Kasumi-1 (cell line): ENCODE data around the gene STAU1.
"Not testable (repeated sequence)": the region's sequence is repeated elsewhere in the genome, so short reads cannot be mapped to it uniquely, and the experiment has no call there.

ENCODE experiments used
- DNase-seq, 2 experiments: peaks; one replicate each; lab custom pipeline; 2025; lab: John Stamatoyannopoulos, UW

STAU1 gene, protein sequence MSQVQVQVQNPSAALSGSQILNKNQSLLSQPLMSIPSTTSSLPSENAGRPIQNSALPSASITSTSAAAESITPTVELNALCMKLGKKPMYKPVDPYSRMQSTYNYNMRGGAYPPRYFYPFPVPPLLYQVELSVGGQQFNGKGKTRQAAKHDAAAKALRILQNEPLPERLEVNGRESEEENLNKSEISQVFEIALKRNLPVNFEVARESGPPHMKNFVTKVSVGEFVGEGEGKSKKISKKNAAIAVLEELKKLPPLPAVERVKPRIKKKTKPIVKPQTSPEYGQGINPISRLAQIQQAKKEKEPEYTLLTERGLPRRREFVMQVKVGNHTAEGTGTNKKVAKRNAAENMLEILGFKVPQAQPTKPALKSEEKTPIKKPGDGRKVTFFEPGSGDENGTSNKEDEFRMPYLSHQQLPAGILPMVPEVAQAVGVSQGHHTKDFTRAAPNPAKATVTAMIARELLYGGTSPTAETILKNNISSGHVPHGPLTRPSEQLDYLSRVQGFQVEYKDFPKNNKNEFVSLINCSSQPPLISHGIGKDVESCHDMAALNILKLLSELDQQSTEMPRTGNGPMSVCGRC

DNA sequence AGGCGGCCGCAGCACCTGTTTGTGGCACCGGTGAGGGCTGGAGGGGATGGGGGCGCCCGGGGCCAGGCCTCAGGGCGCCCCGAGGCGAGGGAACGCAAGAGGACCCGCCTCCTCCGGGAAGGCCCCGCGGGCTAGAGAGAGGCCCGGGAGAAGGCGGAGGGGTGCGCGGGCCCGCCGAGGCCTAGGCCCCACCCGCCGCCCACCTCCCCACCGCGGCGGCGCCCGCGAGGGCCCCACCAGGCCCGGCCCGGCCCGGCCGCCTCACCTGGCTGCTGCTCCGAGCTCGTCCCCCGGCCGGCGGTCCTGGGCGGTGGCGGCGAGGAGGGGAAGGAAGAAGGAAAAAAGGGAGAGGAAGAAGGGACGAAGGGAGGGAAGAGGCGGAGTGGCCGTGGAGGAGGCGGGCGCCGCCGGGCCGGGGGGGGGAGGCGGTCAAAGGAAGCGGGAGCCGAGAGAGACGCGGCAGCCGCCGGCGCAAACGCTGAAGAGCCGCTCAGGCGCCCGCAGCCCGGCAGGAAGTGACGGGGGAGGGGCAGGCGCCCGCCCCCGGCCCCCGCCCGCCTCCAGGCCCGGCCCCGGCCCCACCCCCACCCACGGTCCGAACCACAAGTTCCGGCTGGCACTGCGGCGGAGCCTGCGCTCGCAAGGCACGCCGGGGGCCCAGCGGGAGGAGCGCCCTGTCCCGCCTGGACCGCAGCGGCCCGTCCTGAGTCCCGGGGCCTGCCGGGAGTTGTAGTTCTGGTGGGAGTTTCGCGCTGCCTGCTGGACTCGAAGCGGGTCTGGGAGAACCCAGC lies at the start of gene STAU1:
TSS of gene STAU1 (minus strand) at position 484 of the 791 bp plus-strand sequence. CDS start 22,133 bp downstream, outside the sequence.
- peak; percentile 85 to 92 for DNase-seq

DNA sequence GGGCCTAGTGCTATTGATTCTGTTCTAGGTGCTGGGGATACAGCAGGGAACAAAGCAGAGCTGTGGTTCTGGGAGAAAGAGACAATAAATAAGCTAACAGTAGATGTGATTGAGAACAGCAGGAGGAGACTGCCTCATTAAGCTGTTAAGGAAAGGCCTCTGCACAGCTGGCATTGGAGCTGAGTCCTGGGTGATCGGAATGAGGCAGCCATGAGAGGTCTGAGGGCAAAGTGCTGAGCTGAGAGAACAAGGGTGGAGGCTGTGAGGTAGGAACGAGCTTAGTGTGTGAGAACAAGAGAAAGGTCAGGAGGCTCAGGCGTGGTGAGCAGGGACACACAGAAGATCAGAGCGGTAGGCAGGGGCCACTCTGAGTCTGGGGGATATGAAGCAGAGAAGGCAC lies 49.4 kb upstream of the STAU1 start:
- DNase-seq = no peak

DNA sequence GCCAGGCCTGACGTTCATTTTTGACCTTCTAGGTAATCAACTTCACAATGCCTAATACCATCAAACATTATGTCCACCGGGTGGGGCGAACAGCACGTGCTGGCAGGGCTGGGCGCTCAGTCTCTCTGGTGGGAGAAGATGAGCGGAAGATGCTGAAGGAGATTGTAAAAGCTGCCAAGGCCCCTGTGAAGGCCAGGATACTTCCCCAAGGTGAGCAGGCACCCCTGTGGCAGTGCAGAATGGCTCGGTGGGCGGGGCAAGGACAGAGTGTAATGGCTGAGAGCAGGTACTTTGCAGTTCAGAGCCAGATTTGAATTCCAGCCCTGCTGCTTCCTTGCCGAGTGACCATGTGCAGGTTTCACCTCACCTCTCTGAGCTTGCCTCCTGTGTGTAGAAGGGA lies 48.2 kb upstream of the STAU1 start:
- DNase-seq = no peak

DNA sequence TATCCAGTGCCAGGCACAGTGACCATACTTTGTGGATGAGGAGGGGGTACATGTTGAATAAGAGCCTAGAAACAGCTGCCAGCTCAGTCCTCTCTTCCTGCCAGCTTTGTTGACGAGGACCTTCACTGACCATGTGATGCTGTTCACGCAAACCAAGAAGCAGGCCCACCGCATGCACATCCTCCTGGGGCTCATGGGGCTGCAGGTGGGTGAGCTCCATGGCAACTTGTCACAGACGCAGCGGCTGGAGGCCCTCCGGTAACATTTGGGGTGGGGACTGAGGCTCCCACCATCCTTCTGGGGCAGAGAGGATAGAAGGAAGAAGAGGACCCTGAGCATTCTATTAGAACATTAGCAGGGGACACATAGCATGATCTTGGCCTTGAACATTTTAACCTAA lies 46.7 kb upstream of the STAU1 start:
- DNase-seq = no peak

DNA sequence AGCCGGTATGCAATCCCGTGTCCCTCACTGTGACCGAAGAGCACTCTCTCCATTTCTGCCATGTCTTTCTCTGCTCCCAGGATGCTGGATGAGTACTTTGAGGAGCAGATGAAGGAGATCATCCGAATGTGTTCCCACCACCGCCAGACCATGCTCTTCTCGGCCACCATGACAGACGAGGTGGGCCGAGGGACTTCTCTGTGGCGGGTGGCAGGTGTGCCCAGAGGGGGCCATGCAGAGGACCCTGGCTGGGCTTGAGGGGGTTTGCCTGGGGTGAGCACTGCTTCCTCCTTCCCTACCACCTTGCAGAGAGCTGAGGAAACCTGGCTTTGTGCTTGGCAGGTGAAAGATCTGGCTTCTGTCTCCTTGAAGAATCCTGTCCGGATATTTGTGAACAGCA lies 45.1 kb upstream of the STAU1 start:
- no peak for DNase-seq

DNA sequence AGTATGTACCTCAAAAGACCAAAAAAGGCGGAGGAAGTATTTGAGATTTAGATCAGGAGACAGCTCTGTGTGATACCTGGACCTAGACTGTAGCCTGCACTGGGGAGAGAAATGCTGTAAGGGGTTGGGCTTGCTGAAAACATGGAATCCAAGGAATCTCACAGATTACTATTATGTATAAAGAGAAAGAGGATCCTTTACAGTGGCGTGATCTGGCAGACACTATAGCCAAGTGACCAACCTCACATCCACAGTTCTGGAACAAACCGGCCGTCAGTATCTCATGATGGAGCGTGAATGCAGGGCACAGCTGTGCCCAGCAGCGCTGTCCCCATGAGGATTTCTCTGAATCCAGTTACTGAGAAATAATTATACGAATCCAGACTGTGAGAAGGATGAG lies 43.3 kb upstream of the STAU1 start:
- no peak for DNase-seq

DNA sequence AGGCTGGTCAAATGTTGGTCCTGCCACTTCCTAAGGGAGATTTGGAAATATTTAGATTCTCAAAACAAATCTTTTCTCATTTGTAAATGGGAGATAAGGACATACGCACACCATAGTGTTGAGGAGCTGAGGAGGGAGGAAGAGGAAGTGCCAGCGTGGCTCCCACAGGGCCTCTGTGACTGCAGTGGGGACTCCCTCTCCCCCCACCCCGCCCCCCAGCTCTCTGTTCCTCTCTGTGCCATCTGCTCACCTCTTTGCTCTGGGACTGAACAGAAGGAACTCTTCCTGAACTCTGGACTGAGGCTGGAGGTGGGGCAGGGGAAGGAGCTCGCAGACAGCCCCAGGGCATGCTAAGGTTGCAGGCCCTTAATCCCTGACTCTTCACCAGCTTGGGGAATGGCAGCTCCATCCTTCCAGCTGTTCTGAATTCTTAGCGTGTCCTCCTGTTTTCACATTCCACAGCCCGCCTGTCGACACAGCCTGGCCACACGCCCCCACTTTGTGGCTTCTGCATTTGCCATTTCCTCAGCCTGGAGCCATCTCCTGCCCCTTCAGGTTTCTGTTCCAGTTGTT lies 42.5 kb upstream of the STAU1 start:
- peak; percentile 76 to 86 for DNase-seq

DNA sequence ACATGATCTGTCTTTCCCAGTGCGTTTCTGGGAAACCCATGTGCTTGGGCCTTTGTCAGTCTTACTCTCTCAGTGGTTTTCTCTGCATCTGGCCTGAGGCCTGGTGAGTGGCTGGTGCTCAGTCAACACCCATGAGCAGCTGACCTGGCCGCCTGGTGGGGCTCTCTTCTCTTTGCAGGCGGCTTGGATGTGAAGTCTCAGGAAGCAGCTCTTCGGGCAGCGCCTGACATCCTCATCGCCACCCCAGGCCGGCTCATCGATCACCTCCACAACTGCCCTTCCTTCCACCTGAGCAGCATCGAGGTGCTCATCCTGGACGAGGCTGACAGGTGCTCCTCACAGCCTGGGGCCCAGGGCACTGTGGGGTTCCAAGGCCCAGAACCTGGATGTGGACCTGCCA lies 41.9 kb upstream of the STAU1 start:
- DNase-seq = no peak

DNA sequence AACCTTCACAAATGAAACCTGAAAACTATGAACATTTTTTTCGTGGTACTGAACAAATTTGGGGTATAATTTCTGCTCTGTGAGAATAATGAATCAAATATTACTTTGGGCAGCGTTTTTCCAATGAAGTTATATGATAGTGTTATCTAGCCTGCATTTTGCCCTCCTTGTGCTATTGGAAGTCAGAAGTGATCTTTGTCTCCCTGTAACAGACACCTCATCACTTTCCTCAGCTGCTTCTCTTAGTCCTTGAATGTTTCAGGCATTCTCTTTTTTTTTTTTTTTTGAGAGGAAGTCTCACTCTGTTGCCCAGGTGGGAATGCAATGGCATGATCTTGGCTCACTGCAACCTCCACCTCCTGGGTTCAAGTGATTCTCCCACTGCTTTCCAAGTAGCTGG lies 41.2 kb upstream of the STAU1 start:
- DNase-seq = no peak

DNA sequence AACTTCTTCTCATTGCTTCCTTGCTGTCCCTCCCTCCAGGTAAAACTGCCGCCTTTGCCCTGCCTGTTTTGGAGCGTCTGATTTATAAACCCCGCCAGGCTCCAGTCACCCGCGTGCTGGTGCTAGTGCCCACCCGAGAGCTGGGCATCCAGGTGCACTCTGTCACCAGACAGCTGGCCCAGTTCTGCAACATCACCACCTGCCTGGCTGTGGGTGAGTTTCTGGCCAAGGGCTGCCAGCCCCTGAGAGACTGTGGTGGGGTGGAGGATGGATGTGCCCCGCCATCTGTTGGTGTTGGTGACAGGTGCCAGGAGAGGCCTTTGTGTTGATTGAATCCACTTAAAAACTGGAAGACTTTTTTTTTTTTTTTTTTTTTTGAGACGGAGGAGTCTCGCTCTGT lies 40.5 kb upstream of the STAU1 start:
- no peak for DNase-seq

DNA sequence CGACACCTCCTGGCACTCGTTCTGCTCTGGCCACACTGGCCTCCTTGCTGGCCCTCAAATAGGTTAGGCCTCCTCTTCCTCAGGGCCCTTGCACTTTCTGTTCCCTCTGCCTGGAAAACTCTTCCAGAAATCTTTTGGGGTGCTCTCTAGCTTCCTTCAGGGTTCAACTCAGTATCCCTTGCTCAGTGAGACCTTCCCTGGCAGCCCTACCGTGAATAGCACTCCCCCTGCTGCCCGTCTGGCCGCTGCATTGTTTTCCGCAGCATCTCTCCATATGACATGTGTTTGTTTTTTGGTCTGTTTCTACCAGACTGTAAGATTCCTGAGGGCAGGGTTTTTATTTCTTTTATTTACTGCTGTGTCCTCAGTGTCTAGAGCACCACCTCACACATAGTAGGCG lies 37.8 kb upstream of the STAU1 start:
- DNase-seq = no peak

DNA sequence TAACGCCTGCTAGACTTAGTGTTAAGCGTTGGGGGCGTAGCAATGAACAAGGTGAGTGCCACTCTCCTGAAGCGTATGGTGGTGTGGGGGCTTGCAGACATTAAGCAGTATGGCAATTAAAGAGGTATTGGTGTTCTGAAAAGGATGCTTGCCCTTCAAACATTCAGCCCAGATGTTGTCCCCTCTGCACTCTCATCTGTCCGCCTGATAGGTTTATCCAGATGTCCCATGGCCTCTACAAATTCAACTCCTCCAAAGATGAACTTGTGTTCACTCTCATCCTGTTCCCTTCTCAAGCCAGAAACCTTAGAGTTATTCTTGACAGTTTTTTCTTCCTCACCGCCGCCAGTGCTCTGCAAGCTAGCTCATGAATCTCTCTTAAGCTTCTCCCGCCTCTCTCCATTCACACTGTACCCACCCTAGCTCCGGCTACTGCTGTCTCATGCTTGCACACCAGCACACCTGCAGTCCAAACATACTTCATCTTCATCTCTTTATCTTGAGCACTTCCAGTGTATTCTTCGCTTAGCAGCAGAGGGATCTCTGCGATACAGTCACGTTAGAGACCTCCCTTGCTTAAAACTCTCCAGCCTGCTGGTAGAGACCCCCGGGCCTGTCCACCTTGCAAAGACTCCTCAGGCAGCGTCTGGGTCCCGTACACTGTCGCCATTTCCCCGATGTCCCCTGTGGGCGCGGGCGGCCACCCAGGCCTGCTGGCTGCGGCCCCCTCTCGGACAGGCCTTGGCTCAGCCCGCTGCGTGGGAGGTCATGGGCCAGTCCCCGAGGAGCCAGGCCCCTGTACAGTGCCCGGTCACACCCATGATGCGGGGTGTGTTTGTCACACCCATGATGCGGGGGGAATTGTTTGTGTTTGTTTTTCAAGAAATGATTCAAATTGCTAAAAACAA lies 32.0 kb upstream of the STAU1 start:
- DNase-seq = no peak

DNA sequence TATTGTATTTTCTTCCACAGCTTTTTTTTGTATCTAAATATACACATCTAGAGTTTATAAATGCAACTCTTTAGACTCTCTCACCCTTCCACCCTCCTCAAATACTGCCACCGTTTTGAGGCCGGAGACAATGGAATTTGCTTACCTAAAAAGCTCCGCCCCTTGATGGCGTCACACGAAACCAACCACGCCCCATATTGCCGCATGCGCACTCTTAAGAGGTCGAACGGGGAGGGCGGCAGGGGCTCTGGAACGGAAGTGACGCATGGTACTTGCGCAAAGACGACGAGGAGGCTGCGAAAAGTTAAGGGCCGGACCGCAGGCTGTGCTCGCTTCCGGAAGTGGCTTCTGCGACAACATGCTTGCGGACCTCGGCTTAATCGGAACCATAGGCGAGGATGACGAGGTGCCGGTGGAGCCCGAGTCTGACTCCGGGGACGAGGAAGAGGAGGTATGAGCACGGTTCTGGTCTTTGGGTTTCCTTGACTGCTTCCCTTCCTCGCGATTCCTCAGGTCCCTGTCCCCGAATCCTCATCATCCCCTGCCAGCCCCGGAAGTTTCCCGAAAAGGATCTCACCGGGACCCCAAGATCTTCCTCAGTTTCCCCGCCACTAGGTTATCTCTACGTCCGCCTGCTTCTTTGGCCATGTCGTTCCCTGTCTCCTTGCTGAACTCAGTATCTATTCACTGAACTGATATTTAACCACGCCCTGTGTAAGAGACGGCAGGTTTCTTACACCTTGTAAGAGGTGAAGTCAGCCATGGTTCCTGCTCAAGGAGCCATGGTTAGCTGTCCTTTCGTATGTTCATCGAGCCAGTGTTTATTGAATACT lies 31.2 kb upstream of the STAU1 start, which contains the start of gene DDX27:
TSS of gene DDX27 (plus strand) at position 326 of the 833 bp plus-strand sequence. CDS start at position 359, 33 bp downstream.
- DNase-seq = peak; percentile 98

DNA sequence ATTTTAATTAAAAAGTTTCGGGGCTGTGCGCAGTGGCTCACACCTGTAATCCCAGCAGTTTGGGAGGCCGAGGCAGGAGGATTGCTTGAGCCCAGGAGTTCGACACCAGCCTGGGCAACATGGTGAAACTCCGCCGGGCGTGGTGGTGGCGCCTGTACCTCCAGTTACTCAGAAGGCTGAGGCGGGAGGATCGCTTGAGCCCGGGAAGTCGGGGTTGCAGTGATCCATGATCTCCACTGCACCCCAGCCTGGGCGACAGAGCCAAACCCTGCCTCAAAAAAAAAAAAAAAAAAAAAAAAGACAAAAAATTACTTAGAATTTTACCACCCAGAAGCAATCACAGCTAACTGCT lies 30.6 kb upstream of the STAU1 start:
- not testable (repeated sequence) for DNase-seq

DNA sequence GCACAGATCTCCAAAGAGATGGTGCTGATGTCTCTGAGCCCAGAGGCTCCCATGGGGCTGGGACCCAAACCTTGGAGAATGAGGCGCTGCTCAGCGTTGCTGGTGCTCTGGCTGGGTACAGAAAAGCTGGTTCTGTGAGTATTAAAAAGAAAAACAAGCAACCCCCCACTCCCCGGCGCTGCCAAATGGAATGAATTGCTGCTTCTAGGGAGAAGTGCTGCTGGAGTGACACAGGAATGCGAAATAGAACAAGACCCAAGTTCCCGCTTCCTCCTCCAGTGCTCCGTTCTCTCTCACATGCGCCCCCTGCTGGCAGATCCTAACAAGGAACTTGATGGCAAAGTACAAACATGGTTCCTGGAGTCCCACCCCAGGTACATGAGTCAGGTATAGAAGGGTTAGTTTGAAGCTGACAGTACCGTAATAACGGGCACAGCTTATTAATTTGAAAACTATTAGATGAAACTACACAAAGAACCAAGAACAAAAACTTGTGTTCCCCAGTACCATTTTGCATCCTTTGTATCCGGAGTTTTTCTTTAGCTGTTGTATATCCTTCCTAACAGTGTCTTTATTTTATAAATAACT lies 29.0 kb upstream of the STAU1 start:
- peak; percentile 89 to 94 for DNase-seq

DNA sequence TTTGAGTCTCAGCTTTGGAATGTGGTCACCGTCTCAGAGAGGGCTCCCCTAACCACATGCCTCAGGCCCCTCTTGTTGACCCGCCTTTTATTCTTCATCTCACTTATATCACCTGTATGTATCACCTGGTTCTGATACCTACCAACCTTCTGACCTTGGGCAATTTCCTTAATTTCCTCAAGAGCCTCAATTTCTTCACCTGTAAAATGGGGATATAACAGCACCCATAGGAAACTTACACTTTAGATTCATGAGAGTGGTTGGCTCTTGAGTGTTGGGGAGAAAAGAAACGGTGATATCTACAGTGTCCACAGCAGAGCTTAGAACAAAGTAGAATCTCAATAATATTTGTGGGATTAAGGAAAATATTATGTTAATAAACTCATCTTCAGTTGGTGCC lies 27.1 kb upstream of the STAU1 start:
- no peak for DNase-seq

DNA sequence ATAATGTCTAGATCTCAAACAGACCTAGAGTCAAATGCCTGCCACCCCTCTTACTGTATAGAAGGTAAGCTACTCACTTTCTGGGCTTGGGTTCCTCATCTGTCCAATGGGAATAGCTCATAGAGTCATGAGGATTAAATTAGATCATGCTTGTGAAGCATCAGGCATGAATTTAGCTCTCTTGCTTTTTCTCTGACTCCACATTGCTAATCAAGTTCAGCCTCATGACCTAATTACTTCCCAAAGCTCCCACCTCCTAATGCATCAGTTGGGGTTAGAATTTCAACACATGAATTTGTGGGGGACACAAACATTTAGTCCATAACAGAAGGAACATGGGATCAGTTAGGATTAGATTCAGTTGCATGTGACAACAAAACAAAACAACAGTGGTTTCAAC lies 26.4 kb upstream of the STAU1 start:
- DNase-seq = no peak

DNA sequence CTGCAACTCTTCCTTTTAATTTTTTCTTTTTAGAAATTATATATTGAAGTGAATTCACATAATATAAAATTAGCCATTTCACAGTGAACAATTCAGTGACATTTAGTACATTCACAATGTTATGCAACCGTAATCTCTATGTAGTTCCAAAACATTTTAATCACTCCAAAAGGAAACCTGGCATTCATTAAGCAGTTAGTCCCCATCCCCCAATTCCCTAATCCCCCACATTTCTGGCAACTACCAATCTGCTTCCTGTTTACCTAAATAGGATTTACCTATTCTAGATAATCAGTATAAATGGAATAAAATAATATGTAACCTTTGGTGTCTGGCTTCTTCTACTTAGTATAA lies 22.6 kb upstream of the STAU1 start:
- no peak for DNase-seq

DNA sequence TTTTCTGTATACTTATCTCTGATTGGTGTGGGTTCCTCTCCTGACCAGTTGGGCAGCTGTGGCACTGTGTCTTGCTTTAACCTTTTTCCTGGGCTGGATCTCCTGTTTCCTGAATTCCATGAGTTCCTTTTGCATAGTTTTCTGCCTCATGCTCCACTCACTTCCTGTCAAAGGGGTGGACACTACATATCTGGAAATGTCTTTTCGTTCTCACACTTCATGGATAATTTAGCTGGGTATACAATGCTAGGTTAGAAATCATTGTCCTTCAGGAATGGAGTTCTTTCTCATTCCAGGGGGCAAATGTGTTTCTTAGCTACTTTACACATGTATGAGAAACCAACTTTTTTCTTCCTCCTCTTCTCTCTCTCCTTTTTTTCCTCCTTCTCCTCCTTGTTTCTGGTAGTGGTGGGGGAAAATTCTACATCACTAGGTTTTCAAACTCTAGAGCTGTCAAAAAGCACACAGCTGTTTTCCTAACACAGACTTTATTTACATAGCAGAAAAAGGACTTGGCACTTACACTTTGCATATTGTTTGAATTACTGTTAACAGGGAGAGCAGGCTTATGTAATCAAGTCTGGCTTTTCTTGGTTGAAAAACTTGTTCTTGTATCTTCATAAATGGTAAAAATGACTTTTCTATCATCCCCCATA lies 22.1 kb upstream of the STAU1 start:
- DNase-seq = no peak

DNA sequence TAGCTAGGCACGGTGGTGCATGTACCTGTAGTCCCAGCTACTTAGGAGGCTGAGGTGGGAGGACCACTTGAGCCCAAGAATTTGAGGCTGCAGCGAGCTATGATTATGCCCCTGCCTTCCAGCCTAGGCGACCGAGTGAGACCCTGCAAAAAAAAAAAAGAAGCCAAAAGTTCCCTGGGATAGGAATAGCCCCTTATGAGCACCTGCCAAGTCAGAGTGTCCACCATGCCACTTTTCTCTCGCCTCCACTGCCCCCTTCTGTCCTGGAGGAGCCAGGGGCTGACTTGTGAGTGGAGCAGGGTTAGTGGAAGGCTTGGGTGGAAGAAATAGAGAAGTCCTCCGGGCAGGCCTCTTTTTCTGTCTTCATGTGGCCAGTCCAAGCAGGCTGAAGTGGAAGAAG lies 18.9 kb upstream of the STAU1 start:
- DNase-seq = peak; percentile 48 to 50
